NCI-H2029 (cell line): Measurements from ENCODE around the gene CCDC185.

Experiments
- DNase-seq: peaks from one replicate; lab custom pipeline; 2025; lab: John Stamatoyannopoulos, UW

The CCDC185 gene

GRCh38 chr1:223437151-223437550 lies 43.9 kb downstream of the CCDC185 start:
- DNase-seq = no peak

DNA sequence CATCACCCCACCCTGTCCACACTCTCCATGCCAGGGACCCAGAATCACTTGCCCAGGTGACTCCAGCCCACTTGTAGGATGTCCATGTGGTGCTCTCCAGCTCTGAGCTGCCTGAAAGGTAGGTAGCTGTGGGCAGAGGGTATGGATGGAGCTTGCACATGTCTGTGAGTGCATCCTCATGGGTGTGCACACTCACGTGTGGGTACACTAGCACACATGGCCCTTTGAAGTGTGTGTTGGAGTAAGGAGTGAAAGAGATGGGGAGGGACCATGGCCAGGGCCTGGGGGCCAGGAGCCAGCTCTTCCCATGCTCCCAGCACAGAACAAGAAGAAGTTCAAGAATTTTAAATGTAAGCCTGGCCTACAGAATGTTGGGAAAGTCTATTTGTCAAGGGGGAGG lies 50.2 kb downstream of the CCDC185 start:
- DNase-seq = no peak

- DNase-seq = no peak
These were observed 51.2 kb downstream of the CCDC185 start for GRCh38 chr1:223444411-223444810.
